EH (cell line): ENCODE measurements around the gene TVP23A.
"Not testable (repeated sequence)": the region's sequence is repeated elsewhere in the genome, so short reads cannot be mapped to it uniquely, and the experiment has no call there.

Source experiments
- DNase-seq: peaks from one replicate; pipeline ENCODE4 v3.0.0-alpha.2; 2015; ENCODE audit warnings: low read depth

Gene TVP23A

DNA sequence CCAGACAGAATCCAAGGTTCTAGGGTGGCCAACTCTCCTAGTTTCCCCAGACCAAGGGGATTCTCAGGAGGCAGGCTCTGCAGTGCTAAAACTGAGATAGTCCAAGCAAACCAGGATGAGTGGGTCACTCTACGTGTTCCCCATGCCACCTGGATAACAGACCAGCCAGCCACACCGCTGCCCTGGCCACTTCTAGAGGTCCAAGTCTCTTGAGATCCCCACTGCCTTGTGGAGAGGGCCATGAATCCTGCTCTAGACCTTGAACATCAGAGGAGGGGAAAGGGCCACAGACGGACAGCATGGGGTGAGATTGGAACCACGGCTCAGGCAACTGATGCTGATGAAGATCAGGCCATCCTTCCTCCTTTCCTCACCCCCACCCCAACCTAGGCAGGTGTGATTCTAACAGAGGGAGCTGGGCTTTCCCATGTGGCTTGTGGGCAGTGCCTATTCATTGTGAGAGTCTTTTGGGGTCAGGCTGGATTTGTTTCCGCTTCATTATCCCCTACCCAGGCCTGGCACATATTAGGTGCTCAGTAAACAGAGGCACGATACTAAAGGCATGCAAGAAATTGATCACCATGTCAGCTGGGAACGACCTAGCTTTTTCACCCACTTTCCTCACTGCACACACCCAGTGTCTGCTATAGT, 16.8 kb upstream of the TVP23A start:
- DNase-seq, result no peak

DNA sequence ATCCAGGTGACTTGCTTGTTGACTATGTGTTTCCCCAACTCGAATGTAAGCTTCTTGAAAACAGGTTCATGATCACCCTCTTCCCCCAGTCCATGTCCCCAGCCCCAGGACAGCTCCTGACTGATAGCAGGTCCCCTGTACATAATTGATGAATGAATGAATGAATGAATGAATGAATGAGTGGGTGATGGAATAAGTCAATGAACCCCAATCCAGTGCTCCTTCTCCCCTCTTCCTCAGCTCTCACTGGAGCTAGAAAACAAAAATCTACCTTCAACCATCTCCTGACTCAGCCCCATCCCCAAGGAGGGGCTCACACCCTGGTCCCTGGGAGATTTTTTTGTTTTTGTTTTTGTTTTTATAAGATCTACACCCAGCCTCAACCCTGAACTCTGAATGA, 16.2 kb upstream of the TVP23A start:
- no peak for DNase-seq

DNA sequence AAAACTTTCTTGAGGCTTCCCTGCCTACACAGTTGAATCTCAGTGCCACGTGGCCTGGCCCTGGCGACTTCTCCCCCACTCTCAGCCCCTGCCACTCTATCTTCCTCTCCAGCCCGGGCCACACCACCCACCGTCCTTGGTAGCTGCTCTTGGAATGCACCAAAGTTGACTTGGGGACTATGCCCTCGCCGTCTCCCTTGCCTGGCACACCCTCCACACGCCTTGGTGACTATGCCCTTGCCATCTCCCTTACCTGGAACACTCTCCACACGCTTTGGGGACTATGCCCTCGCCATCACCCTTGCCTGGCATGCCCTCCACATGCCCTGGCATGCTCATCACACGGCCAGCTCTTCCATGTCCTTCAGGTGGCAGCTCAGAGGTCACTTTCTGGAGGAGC, 15.5 kb upstream of the TVP23A start:
- no peak for DNase-seq

DNA sequence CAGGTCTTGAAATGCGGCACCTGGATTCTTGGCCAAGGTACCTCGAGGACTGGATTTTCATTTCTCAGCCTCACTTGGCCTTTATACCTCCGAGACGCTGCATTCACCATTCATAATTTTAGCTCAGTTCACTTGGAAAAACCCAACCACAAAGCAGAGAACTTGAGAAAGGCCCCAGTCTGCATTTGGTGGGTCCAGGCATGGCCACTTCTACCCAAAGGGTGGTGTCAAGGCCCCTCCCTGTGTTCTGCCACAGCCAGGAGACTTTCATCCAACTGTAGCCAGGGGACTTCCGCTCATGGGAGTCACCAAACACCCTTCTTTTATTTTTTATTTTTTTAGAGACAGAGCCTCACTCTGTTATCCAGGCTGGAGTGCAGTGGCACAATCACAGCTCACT, 14.7 kb upstream of the TVP23A start:
- DNase-seq, result no peak

DNA sequence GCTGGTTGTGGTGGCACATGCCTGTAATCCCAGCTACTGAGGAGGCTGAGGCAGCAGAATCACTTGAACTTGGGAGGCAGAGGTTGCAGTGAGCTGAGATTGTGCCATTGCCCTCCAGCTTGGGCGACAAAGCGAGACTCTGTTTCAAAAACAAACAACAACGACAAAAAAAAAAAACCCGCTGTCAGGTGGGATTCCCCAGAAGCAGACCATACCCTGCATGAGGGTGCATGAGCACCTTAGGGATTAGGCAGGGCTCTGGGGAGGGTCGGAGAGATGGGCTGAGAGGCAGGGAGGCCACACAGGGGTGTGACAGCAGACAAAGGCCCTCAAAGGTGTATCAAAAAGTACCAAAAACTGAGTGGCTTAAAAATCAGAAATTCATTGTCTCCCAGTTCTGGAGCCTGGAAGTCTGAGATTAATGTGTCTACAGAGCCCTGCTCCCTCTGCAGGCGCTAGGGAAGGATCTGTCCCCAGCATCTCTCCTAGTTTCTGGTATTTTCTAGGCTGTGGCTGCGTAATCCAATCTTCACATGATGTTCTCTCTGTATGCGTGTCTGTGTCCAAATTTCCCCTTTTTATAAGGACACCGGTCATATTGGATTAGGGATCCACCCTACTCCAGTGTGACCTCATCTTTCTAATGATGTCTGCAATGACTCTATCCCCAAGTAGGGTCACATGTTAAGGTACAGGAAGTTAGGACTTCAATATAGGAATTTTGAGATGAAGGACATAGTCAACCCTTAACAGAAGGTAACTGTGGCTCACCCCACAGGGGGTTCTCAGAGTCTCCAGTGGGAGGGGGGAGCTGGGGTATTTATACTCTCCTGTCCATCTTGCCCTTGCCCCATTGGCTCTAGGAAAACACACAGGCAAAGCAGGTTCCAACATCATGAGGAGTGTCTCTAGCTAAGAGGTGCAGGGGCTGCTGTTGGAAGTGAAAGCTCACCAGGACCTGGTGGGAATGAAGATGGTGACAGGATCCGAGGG, 13.6 kb upstream of the TVP23A start:
- no peak for DNase-seq

DNA sequence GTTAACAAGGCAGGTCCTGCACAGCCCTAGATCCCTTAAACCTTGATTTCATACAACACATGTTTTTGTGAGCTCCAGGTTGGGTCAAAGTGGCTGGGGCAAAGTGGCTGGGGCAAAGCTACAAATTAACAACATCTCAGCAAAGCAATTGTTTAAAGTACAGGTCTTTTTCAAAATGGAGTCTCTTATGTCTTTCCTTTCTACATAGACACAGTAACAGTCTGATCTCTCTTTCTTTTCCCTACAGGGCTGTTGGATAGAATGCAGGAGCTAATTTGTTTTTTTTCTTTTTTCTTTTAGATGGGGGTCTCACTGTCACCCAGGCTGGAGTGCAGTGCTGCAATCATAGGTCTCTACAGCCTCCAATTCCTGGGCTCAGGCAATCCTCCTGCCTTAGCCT, 11.6 kb upstream of the TVP23A start:
- not testable (repeated sequence) for DNase-seq

DNA sequence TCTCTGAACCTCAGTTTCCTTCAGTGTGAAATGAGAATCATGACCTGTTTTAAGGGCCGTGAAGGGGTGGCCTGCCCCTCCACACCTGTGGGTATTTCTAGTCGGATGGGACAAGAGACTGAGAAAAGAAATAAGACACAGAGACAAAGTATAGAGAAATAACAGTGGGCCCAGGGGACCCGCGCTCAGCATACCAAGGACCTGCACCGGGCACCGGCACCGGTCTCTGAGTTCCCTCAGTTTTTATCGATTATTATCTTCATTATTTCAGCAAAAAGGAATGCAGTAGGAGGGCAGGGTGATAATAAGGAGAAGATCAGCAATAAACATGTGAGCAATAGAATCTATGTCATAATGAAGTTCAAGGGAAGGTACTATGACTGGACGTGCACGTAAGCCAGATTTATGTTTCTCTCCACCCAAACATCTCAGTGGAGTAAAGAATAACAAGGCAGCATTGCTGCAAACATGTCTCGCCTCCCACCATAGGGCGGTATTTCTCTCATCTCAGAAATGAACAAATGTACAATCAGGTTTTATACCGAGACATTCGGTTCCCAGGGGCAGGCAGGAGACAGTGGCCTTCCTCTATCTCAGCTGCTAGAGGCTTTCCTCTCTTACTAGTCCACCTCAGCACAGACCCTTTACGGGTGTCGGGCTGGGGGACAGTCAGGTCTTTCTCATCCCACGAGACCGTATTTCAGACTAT, 10.9 kb upstream of the TVP23A start:
- not testable (repeated sequence) for DNase-seq

DNA sequence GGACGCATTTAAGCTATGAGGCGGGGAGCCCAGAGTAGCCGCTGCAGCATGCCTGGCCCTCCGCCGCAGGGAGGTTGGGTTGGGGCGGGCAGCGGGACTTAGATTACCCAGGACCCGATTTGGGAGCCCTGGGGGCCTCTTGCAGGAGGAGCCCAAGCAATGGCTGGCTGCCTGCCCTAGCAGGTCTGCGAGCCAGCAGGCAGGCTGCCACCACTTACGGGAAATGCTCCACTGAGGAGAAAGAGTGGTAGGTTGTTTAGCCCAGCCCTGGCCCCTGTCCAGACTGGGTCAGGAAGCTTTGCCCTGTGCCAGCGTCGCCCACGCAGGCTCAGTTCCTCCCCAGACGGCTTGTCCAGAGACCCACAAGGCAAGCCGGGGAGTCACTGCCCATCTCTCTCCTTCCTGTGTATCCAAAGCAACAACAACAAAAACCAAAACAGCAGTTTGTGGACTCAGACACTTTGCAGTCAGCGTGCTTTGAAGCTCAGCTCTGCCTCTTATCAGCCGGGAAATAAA, 10.3 kb upstream of the TVP23A start:
- peak; percentile 63 for DNase-seq

DNA sequence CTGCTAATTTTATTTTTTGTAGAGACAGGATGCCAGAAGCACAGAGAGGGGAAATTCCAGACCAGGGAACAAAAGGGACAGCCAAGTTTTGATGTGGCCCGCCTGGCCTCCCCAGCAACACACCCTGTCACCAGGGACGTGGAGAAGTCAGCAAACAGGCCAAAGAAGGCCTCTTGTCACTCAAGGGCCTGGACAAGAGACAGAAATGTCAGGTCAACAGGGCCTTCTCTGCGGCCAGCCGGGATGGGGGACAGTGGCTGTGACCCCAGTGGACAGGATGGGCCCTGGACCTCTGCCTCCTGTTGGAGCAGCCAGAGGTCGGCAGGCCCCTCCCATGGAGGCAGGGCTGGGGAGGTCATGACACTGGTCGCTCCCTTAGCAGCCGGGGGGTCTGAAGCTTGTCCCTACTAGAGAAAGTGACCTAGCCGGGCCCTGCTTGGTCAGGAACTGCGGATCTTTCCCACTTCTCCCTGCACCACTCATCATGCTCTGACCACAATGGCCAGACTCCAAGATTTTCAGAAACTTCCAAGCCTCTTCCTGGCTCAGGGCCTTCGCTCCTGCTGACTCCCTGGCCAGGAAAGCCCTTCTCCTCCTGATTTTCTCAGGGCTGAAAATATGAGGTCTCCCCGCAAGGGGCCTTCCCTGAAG, 9.2 kb upstream of the TVP23A start:
- peak; percentile 88 for DNase-seq

DNA sequence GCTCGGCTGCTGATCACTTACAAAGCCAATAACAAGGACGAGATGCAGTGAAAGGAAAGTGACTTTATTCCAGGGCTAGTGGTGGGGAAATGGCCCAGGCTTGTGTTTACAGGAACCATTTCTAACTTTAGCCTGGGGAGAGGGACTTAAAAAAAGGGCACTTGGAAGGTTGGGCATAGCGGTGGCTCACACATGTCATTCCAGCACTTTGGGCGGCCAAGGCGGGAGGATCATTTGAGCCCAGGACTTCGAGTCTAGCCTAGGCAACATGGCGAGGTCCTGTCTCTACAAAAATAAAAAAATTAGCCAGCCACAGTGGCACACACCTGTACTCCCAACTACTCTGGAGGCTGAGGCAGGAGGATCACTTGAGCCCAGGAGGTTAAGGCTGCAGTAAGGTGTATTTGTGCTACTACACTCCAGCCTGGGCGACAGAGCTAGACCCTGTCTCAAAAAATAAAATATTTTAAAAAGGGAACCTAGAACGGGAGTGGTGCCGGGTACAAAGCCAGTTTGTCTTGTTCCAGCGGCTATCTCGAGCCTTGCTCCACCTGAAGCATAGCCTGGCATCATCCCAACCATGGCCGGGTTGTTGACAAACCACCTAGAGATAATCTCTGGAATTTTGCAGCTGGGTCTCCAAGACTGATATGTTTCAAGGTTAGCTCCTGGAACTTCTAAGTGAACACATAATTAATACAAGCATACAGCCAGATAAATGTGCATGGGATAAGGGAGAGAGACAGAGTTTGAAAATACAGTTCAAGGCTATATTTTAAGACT, 5.7 kb upstream of the TVP23A start:
- no peak for DNase-seq

DNA sequence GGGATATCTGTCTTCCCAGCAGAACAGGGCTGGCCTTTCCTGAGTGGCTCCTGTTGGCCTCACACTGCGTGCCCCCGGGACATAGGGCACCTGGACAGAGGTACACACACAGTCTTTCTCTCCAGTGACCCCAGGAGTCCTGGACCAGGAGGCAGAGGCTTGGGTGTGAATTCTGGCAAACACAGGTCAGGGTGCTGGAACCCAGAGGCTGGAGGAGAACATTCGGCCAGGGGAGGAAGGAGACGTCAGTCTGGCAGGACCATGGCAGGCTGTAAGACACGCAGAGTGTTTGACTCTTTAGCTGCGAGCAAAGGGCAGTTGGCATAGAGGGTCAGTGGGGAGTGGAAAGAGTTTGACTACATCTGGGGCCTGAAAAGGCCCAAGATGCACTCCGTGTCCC, 4.1 kb upstream of the TVP23A start:
- no peak for DNase-seq

DNA sequence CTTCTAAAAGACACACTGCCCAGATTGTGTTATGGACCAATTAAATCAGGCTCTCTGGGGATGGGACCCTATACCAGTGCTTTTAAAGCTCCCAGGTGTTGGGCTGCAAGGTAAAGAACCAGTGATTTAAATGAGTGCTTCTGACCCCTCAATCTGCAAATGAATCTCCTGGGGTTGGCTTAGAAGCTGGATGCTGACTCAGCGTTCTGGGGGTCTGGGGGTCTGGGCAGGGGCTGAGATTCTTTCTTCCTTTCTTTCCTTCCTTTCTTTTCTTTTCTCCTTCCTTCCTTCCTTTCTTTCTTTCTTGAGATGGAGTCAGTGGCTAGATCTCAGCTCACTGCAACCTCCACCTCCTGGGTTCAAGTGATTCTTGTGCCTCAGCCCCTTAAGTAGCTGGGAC, 2.0 kb upstream of the TVP23A start:
- DNase-seq, result no peak

DNA sequence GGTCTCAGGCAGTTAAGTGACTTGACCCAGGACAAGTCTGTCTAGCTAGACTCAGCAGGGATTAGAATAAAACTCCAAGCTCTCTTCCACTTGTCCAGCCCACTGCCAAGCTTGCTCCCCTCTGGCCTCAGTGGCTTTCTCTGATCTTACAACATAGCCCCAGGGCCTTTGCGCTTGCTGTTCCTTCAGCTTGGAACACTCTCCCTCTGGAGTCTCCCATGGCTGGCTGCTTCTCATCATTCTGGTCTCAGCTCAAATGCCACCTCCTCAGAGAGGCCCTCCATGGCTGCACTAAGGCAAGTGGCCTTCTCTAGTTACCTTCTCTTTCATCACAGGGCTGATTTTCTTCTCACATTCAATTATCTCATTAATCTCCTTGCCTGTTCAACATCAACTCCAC, 1.1 kb downstream of the TVP23A start:
- no peak for DNase-seq

DNA sequence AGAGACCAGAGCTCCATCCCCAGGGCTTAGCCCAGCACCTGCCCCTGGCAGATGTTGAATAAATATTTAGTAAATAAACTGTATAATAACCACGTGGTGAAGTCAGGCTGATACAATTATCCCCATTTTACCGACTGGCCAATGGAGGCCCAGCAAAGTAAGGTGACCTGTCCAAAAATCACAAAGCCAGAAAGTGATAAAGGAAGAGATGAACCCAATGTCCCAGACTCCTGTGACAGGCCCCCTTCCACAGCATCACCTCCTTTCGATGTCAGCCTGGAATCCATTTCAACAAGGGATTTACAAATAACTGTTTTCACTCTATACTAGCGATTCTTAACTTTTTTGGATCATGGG, 5.5 kb downstream of the TVP23A start:
- no peak for DNase-seq

DNA sequence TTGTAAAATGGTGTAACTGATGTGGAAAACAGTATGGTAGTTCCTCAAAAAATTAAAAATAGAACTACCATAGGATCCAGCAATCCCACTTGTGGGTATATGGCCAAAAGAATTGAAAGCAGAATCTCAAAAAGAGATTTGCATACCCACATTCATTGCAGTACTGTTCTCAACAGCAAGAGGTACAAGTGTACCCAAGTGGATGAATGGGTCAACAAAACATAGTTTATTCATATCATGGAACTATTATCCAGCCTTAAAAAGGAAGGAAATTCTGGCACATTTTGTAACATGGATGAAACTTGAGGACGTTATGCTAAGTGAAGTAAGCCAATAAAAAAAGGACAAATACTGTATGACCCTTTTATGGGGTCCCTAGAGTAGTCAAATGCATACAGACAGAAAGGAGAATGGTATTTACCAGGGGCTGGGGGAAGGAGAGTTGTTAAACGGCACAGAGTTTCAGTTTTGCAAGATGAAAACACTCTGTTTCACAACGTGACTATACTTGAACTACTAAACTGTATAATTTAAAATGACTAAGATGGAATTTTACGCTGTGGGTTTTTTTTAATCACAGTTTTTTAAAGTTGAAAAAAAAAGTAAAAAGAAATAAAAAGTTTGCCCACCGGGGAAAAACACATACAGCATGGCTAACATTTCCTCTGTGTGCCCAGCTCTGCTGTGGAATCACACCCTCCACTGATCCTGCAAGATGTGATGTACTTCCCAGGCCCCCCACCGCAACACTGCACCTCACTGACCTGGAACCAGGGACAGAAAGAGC, 6.1 kb downstream of the TVP23A start:
- DNase-seq, result no peak

DNA sequence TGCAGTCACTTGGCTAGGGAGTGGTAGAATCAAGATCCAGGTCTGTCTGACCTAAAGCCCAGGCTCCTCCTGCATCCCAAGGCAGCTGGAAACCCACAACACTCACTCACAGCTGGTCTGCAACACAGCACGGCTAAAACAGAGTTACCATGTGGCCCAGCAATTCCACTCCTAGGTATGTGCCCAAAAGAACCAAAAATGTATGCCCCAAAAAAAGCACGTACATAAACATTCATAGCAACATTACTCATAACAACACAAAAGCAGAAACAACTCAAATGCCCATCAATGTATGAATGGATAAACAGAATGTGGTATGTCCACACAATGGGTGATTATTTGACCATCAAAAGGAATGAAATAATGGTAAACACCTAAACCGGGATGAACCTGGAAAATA, 8.9 kb downstream of the TVP23A start:
- DNase-seq, result no peak

DNA sequence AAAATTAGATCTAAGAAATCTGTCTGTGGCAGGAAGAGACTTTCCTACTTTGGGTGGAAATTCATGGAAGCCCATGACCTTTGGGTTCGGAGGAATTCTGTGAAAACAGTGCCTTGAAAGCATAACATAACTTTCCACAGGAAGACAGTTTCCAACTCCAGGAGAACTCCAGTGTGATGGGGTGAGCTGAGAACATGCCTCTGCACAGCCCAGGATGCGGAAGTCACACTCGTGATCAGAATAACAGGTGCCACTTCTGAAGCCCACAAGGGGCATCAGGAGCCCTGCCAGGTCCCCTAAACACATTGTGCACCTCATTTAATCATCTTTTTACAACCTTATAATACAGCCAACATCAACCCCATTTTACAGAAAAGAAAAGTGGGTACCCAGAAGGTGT, 9.7 kb downstream of the TVP23A start:
- no peak for DNase-seq

DNA sequence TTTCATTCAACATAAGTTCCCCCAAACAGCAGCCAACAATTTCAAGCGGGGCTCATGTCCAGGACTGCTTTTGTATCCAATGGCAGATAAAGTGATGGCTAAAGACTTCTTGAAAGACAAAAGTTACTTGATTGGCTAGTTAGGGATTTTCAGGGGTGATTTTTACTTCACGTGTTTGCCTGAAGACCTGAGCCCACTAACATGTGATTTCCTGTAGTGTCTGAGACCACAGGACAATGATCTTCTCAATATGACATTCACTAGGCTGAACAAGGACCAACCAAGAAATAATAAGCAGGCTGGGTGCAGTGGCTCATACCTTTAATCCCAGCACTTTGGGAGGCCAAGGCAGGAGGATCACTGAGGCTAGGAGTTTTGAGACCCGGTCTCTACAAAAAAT, 10.4 kb downstream of the TVP23A start:
- no peak for DNase-seq

DNA sequence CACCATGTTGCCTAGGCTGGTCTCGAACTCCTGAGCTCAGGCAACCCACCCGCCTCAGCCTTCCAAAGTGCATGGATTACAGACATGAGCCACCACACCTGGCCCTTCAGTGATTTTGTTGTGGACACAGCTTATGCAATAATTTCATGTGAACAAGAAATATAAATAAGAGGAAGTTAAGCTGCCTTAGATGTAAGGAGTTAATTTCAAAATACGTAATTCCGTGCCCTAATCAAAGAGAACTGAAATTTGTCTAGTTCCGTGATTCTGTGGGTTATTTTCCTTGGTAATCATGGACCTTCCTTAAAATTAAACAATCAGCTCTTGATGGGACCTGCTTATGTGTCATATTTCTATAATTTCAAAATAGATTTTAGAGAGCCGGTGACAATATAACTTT, 11.9 kb downstream of the TVP23A start:
- no peak for DNase-seq

DNA sequence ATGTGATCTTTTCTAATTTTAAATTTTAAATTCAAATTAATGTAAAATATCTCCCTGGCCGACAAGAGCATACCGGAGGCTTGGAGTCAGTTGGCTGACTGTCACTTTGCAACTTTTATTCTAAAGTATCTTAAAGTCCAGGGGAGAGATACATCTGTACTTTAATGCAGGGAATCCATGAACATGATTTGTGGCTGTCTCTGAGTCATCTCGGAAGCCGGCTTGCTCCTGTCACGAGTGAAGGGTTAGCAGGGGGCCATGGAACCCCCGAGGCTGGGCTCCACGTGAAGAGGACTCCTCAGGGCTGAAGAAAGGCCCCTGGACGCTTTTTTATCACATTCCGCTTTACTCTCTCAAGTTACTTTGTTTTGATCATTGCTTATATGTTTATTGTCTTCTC, 13.3 kb downstream of the TVP23A start:
- no peak for DNase-seq

DNA sequence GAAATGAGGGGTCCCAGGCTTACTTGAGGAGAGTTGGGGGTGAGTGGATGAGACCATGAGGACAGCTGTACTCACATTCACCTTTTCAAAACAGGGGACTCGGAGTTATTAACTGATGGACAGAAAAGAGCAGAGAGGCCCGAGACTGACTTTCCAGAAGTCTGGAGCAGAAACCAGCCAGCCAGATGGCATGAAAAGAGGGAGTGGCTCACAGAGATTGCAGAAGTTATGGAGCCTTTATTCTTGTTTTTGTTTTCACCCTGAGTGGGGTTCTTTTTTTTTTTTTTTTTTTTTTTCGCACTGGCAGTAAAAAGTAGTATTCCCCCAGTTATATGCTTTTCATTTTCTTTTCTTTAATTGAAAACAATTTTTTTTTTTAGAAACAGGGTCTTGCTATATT, 18.9 kb downstream of the TVP23A start:
- no peak for DNase-seq
